Measurements from ENCODE around the gene FNIP2. TPM values are rescaled to one million over a fixed set of nuclear protein-coding genes. Genes with fewer than 3 reads are reported as not detected.
A peak's percentile ranks its signal among the peaks of the same experiment; 100 is the strongest.
"Not testable (repeated sequence)": the region's sequence is repeated elsewhere in the genome, so short reads cannot be mapped to it uniquely, and the experiment has no call there.

Gene FNIP2
- 57.2 TPM for total RNA-seq
- long read RNA-seq, partial matches to known transcripts, result 12 of 24 reads
- long read RNA-seq, other reads (novel, unspliced or antisense), result 12 of 24 reads

GRCh38 chr4:158768555-158769174, at the start of gene FNIP2:
TSS of gene FNIP2 (plus strand) at chr4:158769026. CDS start at chr4:158769213, 187 bp downstream.
- DNase-seq (ENCODE audit: low spot score), result peak; percentile 93

GRCh38 chr4:158721680-158722079, 47.1 kb upstream of the FNIP2 start:
- no peak for DNase-seq (ENCODE audit: low spot score)

GRCh38 chr4:158722291-158722916, 46.4 kb upstream of the FNIP2 start:
- no peak for DNase-seq (ENCODE audit: low spot score)

- DNase-seq (ENCODE audit: low spot score), result peak; percentile 96
Observed at GRCh38 chr4:158722917-158723793, 45.7 kb upstream of the FNIP2 start, which contains the start of gene PPID. TSS of gene PPID (minus strand) at chr4:158723396. CDS start at chr4:158723288, 108 bp downstream.

- no peak for DNase-seq (ENCODE audit: low spot score)
Observed at GRCh38 chr4:158724637-158725036, 44.2 kb upstream of the FNIP2 start.

- no peak for DNase-seq (ENCODE audit: low spot score)
Observed at GRCh38 chr4:158726633-158727032, 42.2 kb upstream of the FNIP2 start.

- no peak for DNase-seq (ENCODE audit: low spot score)
Observed at GRCh38 chr4:158728236-158728635, 40.6 kb upstream of the FNIP2 start.

GRCh38 chr4:158729716-158730559, 38.9 kb upstream of the FNIP2 start:
- no peak for DNase-seq (ENCODE audit: low spot score)

- DNase-seq (ENCODE audit: low spot score), result no peak
Observed at GRCh38 chr4:158738866-158739265, 30.0 kb upstream of the FNIP2 start.

- no peak for DNase-seq (ENCODE audit: low spot score)
Observed at GRCh38 chr4:158739600-158739999, 29.2 kb upstream of the FNIP2 start.

- no peak for DNase-seq (ENCODE audit: low spot score)
Observed at GRCh38 chr4:158741326-158742021, 27.4 kb upstream of the FNIP2 start.

- not testable (repeated sequence) for DNase-seq (ENCODE audit: low spot score)
Observed at GRCh38 chr4:158746537-158746936, 22.3 kb upstream of the FNIP2 start.

GRCh38 chr4:158750379-158750778, 18.4 kb upstream of the FNIP2 start:
- no peak for DNase-seq (ENCODE audit: low spot score)

- DNase-seq (ENCODE audit: low spot score), result no peak
Observed at GRCh38 chr4:158754385-158755180, 14.2 kb upstream of the FNIP2 start.

GRCh38 chr4:158755819-158756218, 13.0 kb upstream of the FNIP2 start:
- DNase-seq (ENCODE audit: low spot score), result not testable (repeated sequence)

- no peak for DNase-seq (ENCODE audit: low spot score)
Observed at GRCh38 chr4:158756588-158756987, 12.2 kb upstream of the FNIP2 start.

- no peak for DNase-seq (ENCODE audit: low spot score)
Observed at GRCh38 chr4:158758142-158758541, 10.7 kb upstream of the FNIP2 start.

- no peak for DNase-seq (ENCODE audit: low spot score)
Observed at GRCh38 chr4:158758703-158759102, 10.1 kb upstream of the FNIP2 start.

GRCh38 chr4:158759539-158759938, 9.3 kb upstream of the FNIP2 start:
- DNase-seq (ENCODE audit: low spot score), result not testable (repeated sequence)

Data from mesenteric fat pad (tissue), 1 donor.